GM23248 (cell line): ENCODE results near the gene RBMS3. TPM values are rescaled to one million over a fixed set of nuclear protein-coding genes. Genes with fewer than 3 reads are reported as not detected.
A peak's percentile ranks its signal among the peaks of the same experiment; 100 is the strongest.

Experiments
- DNase-seq: peaks from one replicate; pipeline ENCODE4 v3.0.0-alpha.2; 2015
- H2AFZ ChIP-seq: fragments of 200-600 bp; sonication (generic); 2 replicates; pipeline ENCODE4 v1.6.1; 2016; ENCODE audit warnings: antibody characterized with exemption
- H3F3A ChIP-seq: fragments of 200-600 bp; sonication (generic); 2 replicates; pipeline ENCODE4 v1.6.1; 2016; ENCODE audit warnings: mild to moderate bottlenecking, antibody characterized with exemption, mixed run types; ENCODE audit not compliant: insufficient read depth
- H3K27ac ChIP-seq: fragments of 200-600 bp; sonication (generic); 2 replicates; pipeline ENCODE4 v1.5.1; 2016; ENCODE audit warnings: mild to moderate bottlenecking
- H3K27me3 ChIP-seq: fragments of 200-600 bp; sonication (generic); replicated peaks from 2 replicates; pipeline ENCODE4 v1.6.1; 2016; ENCODE audit warnings: mild to moderate bottlenecking; ENCODE audit not compliant: insufficient read depth
- H3K36me3 ChIP-seq: fragments of 200-600 bp; sonication (generic); 2 replicates; pipeline ENCODE4 v1.6.1; 2016; ENCODE audit warnings: low read depth, mild to moderate bottlenecking
- H3K4me1 ChIP-seq: fragments of 200-600 bp; sonication (generic); 2 replicates; pipeline ENCODE4 v1.6.1; 2016; ENCODE audit warnings: mild to moderate bottlenecking; ENCODE audit not compliant: insufficient read depth
- H3K4me2 ChIP-seq: fragments of 200-600 bp; sonication (generic); one replicate; pipeline ENCODE4 v1.6.1; 2016; ENCODE audit warnings: mild to moderate bottlenecking; ENCODE audit not compliant: unreplicated experiment
- H3K4me3 ChIP-seq: fragments of 200-600 bp; sonication (generic); 2 replicates; pipeline ENCODE4 v1.5.1; 2016; ENCODE audit warnings: mild to moderate bottlenecking
- H3K79me2 ChIP-seq: fragments of 200-600 bp; sonication (generic); 2 replicates; pipeline ENCODE4 v1.6.1; 2016; ENCODE audit warnings: mild to moderate bottlenecking; ENCODE audit not compliant: insufficient read depth
- H3K9ac ChIP-seq: fragments of 200-600 bp; sonication (generic); 2 replicates; pipeline ENCODE4 v1.6.1; 2016; ENCODE audit warnings: mild to moderate bottlenecking
- H3K9me2 ChIP-seq: fragments of 200-600 bp; sonication (generic); 2 replicates; pipeline ENCODE4 v1.6.1; 2016; ENCODE audit warnings: mixed run types, mild to moderate bottlenecking, moderate library complexity; ENCODE audit not compliant: insufficient read depth
- H3K9me3 ChIP-seq: fragments of 200-600 bp; sonication (generic); one replicate; pipeline ENCODE4 v1.6.1; 2017; ENCODE audit warnings: low read depth
- H4K20me1 ChIP-seq: fragments of 200-600 bp; sonication (generic); 2 replicates; pipeline ENCODE4 v1.6.0; 2016; ENCODE audit not compliant: insufficient read depth
- EZH2 ChIP-seq: fragments of 200-600 bp; sonication (generic); IDR thresholded peaks from 2 replicates; pipeline ENCODE4 v1.6.1; 2018; ENCODE audit warnings: antibody characterized with exemption, mild to moderate bottlenecking; ENCODE audit not compliant: insufficient read depth, poor library complexity, severe bottlenecking
- EZH2phosphoT487 ChIP-seq: fragments of 200-600 bp; sonication (generic); IDR thresholded peaks from 2 replicates; pipeline ENCODE4 v1.6.1; 2018; ENCODE audit warnings: antibody characterized with exemption, moderate library complexity, mild to moderate bottlenecking, low read depth; ENCODE audit not compliant: insufficient read depth
- WGBS, 2 experiments: methylation state at CpG; one replicate each; pipeline ENCODE4 v1.1.6; 2015 to 2017; ENCODE audit warnings: low lambda C conversion rate in 2 of 2, low coverage in 1 of 2; ENCODE audit errors: missing lambda C conversion rate in 2 of 2; 5-methylcytosine and 5-hydroxymethylcytosine counted together
- in situ Hi-C: fragments of 300-500 bp; cut with MboI; formaldehyde crosslinking; loops from 2 replicates; pipeline ENCODE4 v1.15.0; 2020
- polyA plus RNA-seq: library from polyadenylated mRNA; unstranded; fragments of >200 nt; fragmentation: Nextera tagmentation; extraction: Ambion mirVana; gene quantifications from 2 replicates; pipeline ENCODE4 v1.2.1, GENCODE V29; 2016
- total RNA-seq: library from RNA; depleted of rRNA; stranded (reverse); fragments of >200 nt; shearing (Covaris generic); gene quantifications from 2 replicates; pipeline ENCODE4 v1.2.3, GENCODE V29; 2014

The RBMS3 gene
- total and polyA plus RNA-seq, 2 experiments from 2014 or later: 40.0 to 94.3 TPM

DNA sequence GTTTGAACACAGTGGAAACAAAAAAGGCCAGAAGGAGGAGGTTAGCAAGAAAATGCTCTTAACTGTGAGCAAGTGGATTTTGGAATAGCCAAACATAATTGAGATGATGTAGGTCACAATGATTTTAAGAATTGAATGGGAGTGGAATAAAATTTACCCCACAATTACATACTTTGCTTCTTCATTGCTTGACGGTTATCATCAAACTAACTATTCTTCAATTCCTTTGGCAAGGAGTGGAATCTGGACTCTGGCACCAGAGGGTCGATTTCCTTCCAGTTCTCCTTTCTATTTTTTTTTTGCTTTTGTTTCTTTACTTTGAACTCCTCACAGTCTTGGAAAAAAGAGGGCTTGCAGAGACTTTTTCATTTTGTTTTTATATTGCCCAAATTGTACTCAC lies 691.0 kb downstream of the RBMS3 start:
- peaks cover 23% of the 10 kb centered on the region for H3F3A ChIP-seq
- peak overlapping the region; percentile 72 for H3K4me2 ChIP-seq
- H3K36me3 ChIP-seq: 0 out of 2 replicates have a peak, but pooled peaks cover 6% of the 10 kb centered on the region
- peaks cover 20% of the 10 kb centered on the region for H3K4me1 ChIP-seq
- H4K20me1 ChIP-seq: no peaks in the 10 kb centered on the region
- H3K9me3 ChIP-seq: no peaks in the 10 kb centered on the region
- H3K9ac ChIP-seq: no peak overlapping the region
- H3K79me2 ChIP-seq: peaks cover 3% of the 10 kb centered on the region; the same call in 1 of the 2 replicates
- H2AFZ ChIP-seq: 0 out of 2 replicates have a peak overlapping the region, but pooled peaks have one; percentile 16
- no peaks in the 10 kb centered on the region for H3K9me2 ChIP-seq
- DNase-seq: no peak
- WGBS, 2 experiments: 26% methylated on average over 2 of the region's 2 CpGs
- H3K27ac ChIP-seq: peak overlapping the region; percentile 75; the same call in 1 of the 2 replicates
- H3K4me3 ChIP-seq: peak overlapping the region; percentile 55; the same call in 1 of the 2 replicates
- in situ Hi-C loops: no loop called here
- no peak for TF ChIP-seq EZH2
- TF ChIP-seq EZH2phosphoT487: no peak
- no peaks in the 10 kb centered on the region for H3K27me3 ChIP-seq

DNA sequence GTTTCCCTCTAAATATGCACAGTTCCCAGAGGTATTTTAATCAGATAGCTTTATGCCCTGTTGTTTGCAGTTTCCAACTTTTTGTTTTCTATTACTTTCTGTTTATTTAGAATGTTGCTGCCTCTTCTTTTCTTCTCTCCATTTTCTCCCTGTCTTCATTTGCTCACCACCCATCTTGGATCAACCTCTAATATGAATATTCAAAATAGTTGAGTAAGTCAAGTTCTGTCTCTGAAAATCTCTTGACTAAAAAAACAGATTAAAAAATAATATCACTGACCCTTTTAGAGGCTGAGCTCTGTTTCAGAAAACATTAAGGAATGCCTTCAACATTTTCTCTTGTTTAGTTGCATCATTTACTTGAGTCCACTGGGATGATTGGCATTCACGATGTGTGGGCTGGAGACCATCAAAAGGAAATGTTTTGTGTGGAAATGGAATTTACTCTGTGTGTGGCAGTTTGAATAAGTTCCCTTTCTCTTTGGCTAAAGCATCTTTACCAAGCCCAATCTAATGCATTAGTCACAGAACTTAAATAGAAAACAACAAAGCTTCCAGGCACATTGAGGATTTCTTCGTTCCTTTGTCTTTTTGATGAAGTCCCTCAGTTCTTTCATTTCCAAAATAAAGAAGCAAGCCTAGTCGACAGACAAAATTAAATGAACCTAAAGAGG lies 691.6 kb downstream of the RBMS3 start:
- H3K27me3 ChIP-seq: no peaks in the 10 kb centered on the region
- peak overlapping the region; percentile 64 for H3K9ac ChIP-seq
- no peaks in the 10 kb centered on the region for H3K9me2 ChIP-seq
- no peaks in the 10 kb centered on the region; the same call in 1 of the 2 replicates for H3K79me2 ChIP-seq
- peaks cover 26% of the 10 kb centered on the region for H3K4me1 ChIP-seq
- peak overlapping the region; percentile 55 for H3K4me3 ChIP-seq
- H4K20me1 ChIP-seq: no peaks in the 10 kb centered on the region
- H2AFZ ChIP-seq: peak overlapping the region; percentile 16
- H3K36me3 ChIP-seq: 0 out of 2 replicates have a peak, but pooled peaks cover 6% of the 10 kb centered on the region
- TF ChIP-seq EZH2phosphoT487: no peak
- no peak for TF ChIP-seq EZH2
- H3K27ac ChIP-seq: peak overlapping the region; percentile 75
- no peaks in the 10 kb centered on the region for H3K9me3 ChIP-seq
- H3F3A ChIP-seq: peaks cover 23% of the 10 kb centered on the region
- peak; percentile 71 for DNase-seq
- 4 to 9% methylated on average over 3 of the region's 3 CpGs for WGBS, 2 experiments
- in situ Hi-C loops: no loop called here
- peak overlapping the region; percentile 72 for H3K4me2 ChIP-seq

DNA sequence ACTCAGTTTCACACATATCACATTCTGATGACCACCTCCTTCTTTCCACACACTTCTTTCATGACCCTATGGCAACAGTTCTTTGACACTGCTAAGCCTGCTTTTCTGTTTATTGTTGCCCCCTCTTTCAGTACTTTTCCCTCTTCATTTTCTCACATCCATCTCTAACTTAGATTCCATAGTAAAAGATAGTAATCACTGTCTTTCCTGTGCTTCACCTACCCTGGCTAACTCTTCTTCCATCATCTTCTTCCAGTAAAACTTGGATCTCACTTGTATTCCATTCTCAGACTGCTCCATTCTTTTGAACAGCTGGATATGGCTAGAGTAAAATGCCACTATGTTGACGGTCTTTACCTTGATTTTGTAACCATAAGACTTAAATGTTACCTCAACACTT lies 692.9 kb downstream of the RBMS3 start:
- 95 to 100% methylated on average over 1 of the region's 1 CpG for WGBS, 2 experiments
- no peaks in the 10 kb centered on the region for H4K20me1 ChIP-seq
- H3K27me3 ChIP-seq: no peaks in the 10 kb centered on the region
- 0 out of 2 replicates have a peak, but pooled peaks cover 6% of the 10 kb centered on the region for H3K36me3 ChIP-seq
- no peaks in the 10 kb centered on the region for H3K9me3 ChIP-seq
- in situ Hi-C loops: no loop called here
- H3K9me2 ChIP-seq: no peaks in the 10 kb centered on the region
- H3K27ac ChIP-seq: no peak overlapping the region
- H3K4me3 ChIP-seq: no peak overlapping the region
- H2AFZ ChIP-seq: no peak overlapping the region
- H3K9ac ChIP-seq: no peak overlapping the region
- TF ChIP-seq EZH2 (no peak), EZH2phosphoT487 (no peak)
- H3F3A ChIP-seq: peaks cover 23% of the 10 kb centered on the region
- peaks cover 36% of the 10 kb centered on the region for H3K4me1 ChIP-seq
- no peak overlapping the region for H3K4me2 ChIP-seq
- no peak for DNase-seq
- no peaks in the 10 kb centered on the region for H3K79me2 ChIP-seq

DNA sequence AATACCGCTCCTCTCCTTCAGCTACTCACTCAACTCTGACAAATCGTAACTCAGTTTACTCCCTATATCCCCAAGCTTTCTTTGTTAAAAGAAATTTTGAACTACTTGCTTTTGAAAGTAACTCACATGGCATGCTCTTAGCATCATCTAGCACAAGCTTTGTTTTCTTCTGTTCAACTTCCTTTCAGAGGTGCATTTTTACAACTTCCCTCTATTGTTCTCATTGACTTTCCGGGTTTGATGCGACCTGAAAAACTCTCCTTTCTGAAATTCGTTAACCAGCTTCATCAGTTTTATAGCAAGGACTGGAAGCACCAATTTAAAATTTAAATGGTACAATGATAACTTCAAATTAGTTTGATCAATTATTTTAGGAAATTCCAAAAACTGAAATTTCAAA lies 696.0 kb downstream of the RBMS3 start:
- Histone ChIP-seq H3K36me3 (no peaks in the 10 kb centered on the region), H3K27me3 (no peaks in the 10 kb centered on the region), H3K4me3 (no peak overlapping the region), H3K4me2 (no peak overlapping the region), H3K9ac (no peak overlapping the region), H4K20me1 (no peaks in the 10 kb centered on the region), H2AFZ (no peak overlapping the region), H3K4me1 (peaks cover 32% of the 10 kb centered on the region), H3K9me2 (no peaks in the 10 kb centered on the region), H3K27ac (no peak overlapping the region), H3K79me2 (peaks cover 12% of the 10 kb centered on the region), H3K9me3 (no peaks in the 10 kb centered on the region), H3F3A (peaks cover 21% of the 10 kb centered on the region)
- TF ChIP-seq EZH2 (no peak), EZH2phosphoT487 (no peak)
- 99% methylated on average over 5 of the region's 5 CpGs for WGBS, 2 experiments
- DNase-seq: no peak
- in situ Hi-C loops: no loop called here
